ENCODE data around the gene MT4. TPM values are rescaled to one million over a fixed set of nuclear protein-coding genes. Genes with fewer than 3 reads are reported as not detected.

Gene MT4
- total RNA-seq, 1 donor from 2014 or later = not detected

- Mint-ChIP-seq H3K27me3 (ENCODE audit: insufficient read depth, low read depth) (peaks cover 15% of the 10 kb centered on the region), H3K4me3 (peak overlapping the region; percentile 10)
These were observed 42.8 kb downstream of the MT4 start for GRCh38 chr16:56607675-56608042.

GRCh38 chr16:56608043-56608875, 43.4 kb downstream of the MT4 start, which contains the start of gene MT2A:
TSS of gene MT2A (plus strand) at chr16:56608584. CDS start at chr16:56608656, 72 bp downstream.
- no peaks in the 10 kb centered on the region for H3K36me3 ChIP-seq
- H3K27me3 ChIP-seq = peaks cover 100% of the 10 kb centered on the region
- no peak within 1 kb of the TSS for H3K9ac ChIP-seq
- Mint-ChIP-seq H3K4me3 (peak within 1 kb of the TSS; percentile 89), H3K27me3 (ENCODE audit: insufficient read depth, low read depth) (peaks cover 15% of the 10 kb centered on the region), H3K4me1 (peaks cover 35% of the 10 kb centered on the region), H3K9me3 (no peaks in the 10 kb centered on the region), H3K27ac (no peak within 1 kb of the TSS), H3K36me3 (no peaks in the 10 kb centered on the region)
- H4K20me1 ChIP-seq (ENCODE audit: low read depth) = peaks cover 19% of the 10 kb centered on the region
- H3K4me2 ChIP-seq = peak within 1 kb of the TSS; percentile 91
- no peaks in the 10 kb centered on the region for H3K9me3 ChIP-seq (ENCODE audit: low read depth)
- peak within 1 kb of the TSS; percentile 72 for H2AFZ ChIP-seq (replicated peaks)
- peak; percentile 82 for TF ChIP-seq EZH2 (IDR thresholded peaks at IDR 0.05)
- TF ChIP-seq, protein P1, sequence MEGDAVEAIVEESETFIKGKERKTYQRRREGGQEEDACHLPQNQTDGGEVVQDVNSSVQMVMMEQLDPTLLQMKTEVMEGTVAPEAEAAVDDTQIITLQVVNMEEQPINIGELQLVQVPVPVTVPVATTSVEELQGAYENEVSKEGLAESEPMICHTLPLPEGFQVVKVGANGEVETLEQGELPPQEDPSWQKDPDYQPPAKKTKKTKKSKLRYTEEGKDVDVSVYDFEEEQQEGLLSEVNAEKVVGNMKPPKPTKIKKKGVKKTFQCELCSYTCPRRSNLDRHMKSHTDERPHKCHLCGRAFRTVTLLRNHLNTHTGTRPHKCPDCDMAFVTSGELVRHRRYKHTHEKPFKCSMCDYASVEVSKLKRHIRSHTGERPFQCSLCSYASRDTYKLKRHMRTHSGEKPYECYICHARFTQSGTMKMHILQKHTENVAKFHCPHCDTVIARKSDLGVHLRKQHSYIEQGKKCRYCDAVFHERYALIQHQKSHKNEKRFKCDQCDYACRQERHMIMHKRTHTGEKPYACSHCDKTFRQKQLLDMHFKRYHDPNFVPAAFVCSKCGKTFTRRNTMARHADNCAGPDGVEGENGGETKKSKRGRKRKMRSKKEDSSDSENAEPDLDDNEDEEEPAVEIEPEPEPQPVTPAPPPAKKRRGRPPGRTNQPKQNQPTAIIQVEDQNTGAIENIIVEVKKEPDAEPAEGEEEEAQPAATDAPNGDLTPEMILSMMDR (IDR thresholded peaks at IDR 0.05) = no peak
- peak; percentile 2 for TF ChIP-seq EZH2phosphoT487 (IDR thresholded peaks at IDR 0.05)
- no peak within 1 kb of the TSS for H3K27ac ChIP-seq
- H3K4me3 ChIP-seq = peak within 1 kb of the TSS; percentile 50
- H3F3A ChIP-seq (ENCODE audit: low read depth) = peaks cover 24% of the 10 kb centered on the region
- peaks cover 18% of the 10 kb centered on the region for H3K4me1 ChIP-seq
- no peaks in the 10 kb centered on the region for H3K79me2 ChIP-seq (ENCODE audit: low read depth)
- peak; percentile 95 for DNase-seq (ENCODE audit: low spot score)

More at GRCh38 chr16:56607675-56608042, 42.8 kb downstream of the MT4 start:
- DNase-seq (ENCODE audit: low spot score) = no peak
- Histone ChIP-seq H3K27ac (no peak overlapping the region), H3K27me3 (peaks cover 99% of the 10 kb centered on the region), H3K36me3 (no peaks in the 10 kb centered on the region), H3K9me3 (ENCODE audit: low read depth) (no peaks in the 10 kb centered on the region), H4K20me1 (ENCODE audit: low read depth) (peaks cover 19% of the 10 kb centered on the region), H3F3A (ENCODE audit: low read depth) (peaks cover 24% of the 10 kb centered on the region), H3K79me2 (ENCODE audit: low read depth) (no peaks in the 10 kb centered on the region), H3K4me2 (no peak overlapping the region), H3K4me1 (peaks cover 18% of the 10 kb centered on the region), H3K4me3 (no peak overlapping the region), H2AFZ (replicated peaks) (no peak overlapping the region), H3K9ac (no peak overlapping the region)
- Mint-ChIP-seq H3K9me3 (no peaks in the 10 kb centered on the region), H3K36me3 (no peaks in the 10 kb centered on the region), H3K4me1 (peaks cover 35% of the 10 kb centered on the region), H3K27ac (no peak overlapping the region)
- TF ChIP-seq, protein P1 (IDR thresholded peaks at IDR 0.05) = no peak
- TF ChIP-seq EZH2 (IDR thresholded peaks at IDR 0.05) (no peak), EZH2phosphoT487 (IDR thresholded peaks at IDR 0.05) (no peak)

DNA sequence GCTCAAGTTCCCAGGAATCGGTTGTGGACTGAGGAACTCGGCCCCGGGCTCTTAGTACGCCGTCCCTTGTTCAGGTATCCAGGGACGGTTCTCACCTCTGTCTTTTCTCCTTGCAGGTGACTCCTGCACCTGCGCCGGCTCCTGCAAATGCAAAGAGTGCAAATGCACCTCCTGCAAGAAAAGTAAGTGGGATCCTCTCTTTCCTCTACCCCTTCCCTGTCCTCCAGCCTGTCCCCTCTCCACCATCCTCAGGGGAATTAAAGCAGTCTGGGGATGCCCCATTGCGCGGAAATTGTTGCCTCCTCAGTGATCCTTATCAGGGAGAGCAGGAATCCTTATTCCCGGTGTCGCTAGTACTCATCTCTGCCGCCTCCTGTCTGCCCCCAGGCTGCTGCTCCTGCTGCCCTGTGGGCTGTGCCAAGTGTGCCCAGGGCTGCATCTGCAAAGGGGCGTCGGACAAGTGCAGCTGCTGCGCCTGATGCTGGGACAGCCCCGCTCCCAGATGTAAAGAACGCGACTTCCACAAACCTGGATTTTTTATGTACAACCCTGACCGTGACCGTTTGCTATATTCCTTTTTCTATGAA, 44.1 kb downstream of the MT4 start:
- no peak overlapping the region for H3K27ac ChIP-seq
- H3K27me3 ChIP-seq = peaks cover 100% of the 10 kb centered on the region
- H3K4me1 ChIP-seq = peaks cover 18% of the 10 kb centered on the region

More for the DNA sequence above, 44.1 kb downstream of the MT4 start:
- TF ChIP-seq EZH2phosphoT487 (IDR thresholded peaks at IDR 0.05) (peak; percentile 55), EZH2 (IDR thresholded peaks at IDR 0.05) (peak; percentile 80)
- TF ChIP-seq, protein P1 (IDR thresholded peaks at IDR 0.05) = no peak
- Mint-ChIP-seq H3K27ac (no peak overlapping the region), H3K36me3 (no peaks in the 10 kb centered on the region), H3K4me1 (peaks cover 35% of the 10 kb centered on the region), H3K9me3 (no peaks in the 10 kb centered on the region), H3K4me3 (peak overlapping the region; percentile 89), H3K27me3 (ENCODE audit: insufficient read depth, low read depth) (peaks cover 13% of the 10 kb centered on the region)
- peak overlapping the region; percentile 72 for H2AFZ ChIP-seq (replicated peaks)
- peaks cover 16% of the 10 kb centered on the region for H4K20me1 ChIP-seq (ENCODE audit: low read depth)
- no peaks in the 10 kb centered on the region for H3K79me2 ChIP-seq (ENCODE audit: low read depth)
- H3K4me2 ChIP-seq = peak overlapping the region; percentile 91
- no peaks in the 10 kb centered on the region for H3K9me3 ChIP-seq (ENCODE audit: low read depth)
- peak overlapping the region; percentile 50 for H3K4me3 ChIP-seq
- H3K36me3 ChIP-seq = no peaks in the 10 kb centered on the region
- DNase-seq (ENCODE audit: low spot score) = peak; percentile 45
- peaks cover 24% of the 10 kb centered on the region for H3F3A ChIP-seq (ENCODE audit: low read depth)
- H3K9ac ChIP-seq = no peak overlapping the region

All from neural progenitor cell (in vitro differentiated cells).